WTC11 (cell line): Measurements from ENCODE around the gene PDPK1. TPM values are rescaled to one million over a fixed set of nuclear protein-coding genes. Genes with fewer than 3 reads are reported as not detected.

Experiments used
- ATAC-seq: fragments of 200-7000 bp; cut with Tn5 transposase; 2 replicates; pipeline ENCODE4 v1.10.0; 2021; ENCODE audit warnings: mild to moderate bottlenecking, moderate library complexity
- CTCF ChIA-PET: fragments of 300-600 bp; sonication (Branson Sonifier 250); formaldehyde crosslinking; loops from one replicate; lab custom pipeline; 2021; ENCODE audit warnings: antibody characterized with exemption; lab: Charles Lee
- POLR2A ChIA-PET: fragments of 350-600 bp; sonication (Branson Sonifier 250); formaldehyde crosslinking; loops from one replicate; lab custom pipeline; 2021; ENCODE audit warnings: antibody characterized with exemption; lab: Charles Lee
- DNase-seq: peaks from one replicate; pipeline ENCODE4 v3.0.0; 2021; ENCODE audit warnings: low spot score
- H3K27ac Mint-ChIP-seq: 2 replicates; pipeline ENCODE4 v1.8.0; 2021; ENCODE audit warnings: mixed read lengths
- H3K27me3 Mint-ChIP-seq: 2 replicates; pipeline ENCODE4 v1.8.0; 2021; ENCODE audit warnings: low read depth, mild to moderate bottlenecking, moderate library complexity, mixed read lengths
- H3K36me3 Mint-ChIP-seq: 2 replicates; pipeline ENCODE4 v1.8.0; 2021; ENCODE audit warnings: mixed read lengths
- H3K4me1 Mint-ChIP-seq: 2 replicates; pipeline ENCODE4 v1.8.0; 2022; ENCODE audit warnings: mixed read lengths
- H3K4me3 Mint-ChIP-seq: 2 replicates; pipeline ENCODE4 v1.8.0; 2021; ENCODE audit warnings: mild to moderate bottlenecking, moderate library complexity, mixed read lengths
- H3K9me3 Mint-ChIP-seq: 2 replicates; pipeline ENCODE4 v1.8.0; 2021; ENCODE audit warnings: mixed read lengths
- ARID4B ChIP-seq: sonication (generic); formaldehyde crosslinking; IDR thresholded peaks from 2 replicates; pipeline ENCODE4 v1.8.0; 2023; ENCODE audit warnings: missing genetic modification reagents, mild to moderate bottlenecking, borderline replicate concordance
- ATF3 ChIP-seq: sonication (generic); formaldehyde crosslinking; conservative IDR thresholded peaks from 2 replicates; pipeline ENCODE4 v1.8.1; 2022; ENCODE audit warnings: mild to moderate bottlenecking, missing genetic modification reagents
- CBFB ChIP-seq: sonication (generic); formaldehyde crosslinking; IDR thresholded peaks from 2 replicates; pipeline ENCODE4 v1.8.1; 2022; ENCODE audit warnings: mild to moderate bottlenecking, low read depth, missing genetic modification reagents
- E2F1 ChIP-seq: sonication (generic); formaldehyde crosslinking; IDR thresholded peaks from 2 replicates; pipeline ENCODE4 v1.8.0; 2022; ENCODE audit warnings: mild to moderate bottlenecking, missing genetic modification reagents
- FOXP1 ChIP-seq: sonication (generic); formaldehyde crosslinking; IDR thresholded peaks from 2 replicates; pipeline ENCODE4 v1.8.0; 2022; ENCODE audit warnings: missing genetic modification reagents, mild to moderate bottlenecking, moderate library complexity, borderline replicate concordance
- MXD4 ChIP-seq: fragments of 250-450 bp; sonication (Bioruptor Pico); IDR thresholded peaks from 2 replicates; pipeline ENCODE4 v1.8.0; 2021; ENCODE audit warnings: mild to moderate bottlenecking, moderate library complexity, borderline replicate concordance
- NFYB ChIP-seq: sonication (generic); formaldehyde crosslinking; conservative IDR thresholded peaks from 2 replicates; pipeline ENCODE4 v1.8.0; 2022; ENCODE audit warnings: low read depth, missing genetic modification reagents
- NR2C2 ChIP-seq: sonication (generic); formaldehyde crosslinking; IDR thresholded peaks from 2 replicates; pipeline ENCODE4 v1.8.0; 2022; ENCODE audit warnings: mild to moderate bottlenecking, missing genetic modification reagents
- SMAD4 ChIP-seq: sonication (generic); formaldehyde crosslinking; IDR thresholded peaks from 2 replicates; pipeline ENCODE4 v1.8.0; 2022; ENCODE audit warnings: mild to moderate bottlenecking, missing genetic modification reagents
- ZNF138 ChIP-seq: sonication (generic); formaldehyde crosslinking; conservative IDR thresholded peaks from 2 replicates; pipeline ENCODE4 v1.8.1; 2022; ENCODE audit warnings: mild to moderate bottlenecking, moderate library complexity, missing genetic modification reagents
- ZNF317 ChIP-seq: sonication (generic); formaldehyde crosslinking; IDR thresholded peaks from 2 replicates; pipeline ENCODE4 v1.8.1; 2023; ENCODE audit warnings: low read depth, mild to moderate bottlenecking, moderate library complexity, missing genetic modification reagents, borderline replicate concordance
- ZNF396 ChIP-seq: fragments of 250-450 bp; sonication (Bioruptor Pico); IDR thresholded peaks from 2 replicates; pipeline ENCODE4 v1.8.0; 2021; ENCODE audit warnings: mild to moderate bottlenecking, moderate library complexity, borderline replicate concordance
- ZNF416 ChIP-seq: fragments of 250-450 bp; sonication (Bioruptor Pico); IDR thresholded peaks from 2 replicates; pipeline ENCODE4 v1.9.0; 2021; ENCODE audit warnings: mild to moderate bottlenecking, inconsistent platforms
- ZNF423 ChIP-seq: fragments of 250-450 bp; sonication (Bioruptor Pico); IDR thresholded peaks from 2 replicates; pipeline ENCODE4 v2.1.2; 2022; ENCODE audit warnings: mild to moderate bottlenecking, moderate library complexity
- total RNA-seq: library from RNA; stranded (reverse); gene quantifications from 3 replicates; pipeline ENCODE4 v1.2.3, GENCODE V29; 2021
- TF ChIP-seq, protein P1 (sequence below): sonication (generic); formaldehyde crosslinking; IDR thresholded peaks from 2 replicates; pipeline ENCODE4 v1.8.0; 2022; ENCODE audit warnings: mild to moderate bottlenecking, missing genetic modification reagents
- TF ChIP-seq, protein P2 (sequence below): sonication (generic); formaldehyde crosslinking; IDR thresholded peaks from 2 replicates; pipeline ENCODE4 v1.8.1; 2023; ENCODE audit warnings: mild to moderate bottlenecking, missing genetic modification reagents
- TF ChIP-seq, protein P3 (sequence below): fragments of 250-450 bp; sonication (Bioruptor Pico); IDR thresholded peaks from 2 replicates; pipeline ENCODE4 v1.9.0; 2021; ENCODE audit warnings: mild to moderate bottlenecking
- TF ChIP-seq, protein P4 (sequence below): sonication (generic); formaldehyde crosslinking; IDR thresholded peaks from 2 replicates; pipeline ENCODE4 v1.8.1; 2023; ENCODE audit warnings: mild to moderate bottlenecking, missing genetic modification reagents
- TF ChIP-seq, protein P5 (sequence below): sonication (generic); formaldehyde crosslinking; IDR thresholded peaks from 2 replicates; pipeline ENCODE4 v1.8.1; 2022; ENCODE audit warnings: mild to moderate bottlenecking, moderate library complexity, missing genetic modification reagents

Gene PDPK1
- total RNA-seq, 1 experiment from 2014 or later: 31.4 TPM

DNA sequence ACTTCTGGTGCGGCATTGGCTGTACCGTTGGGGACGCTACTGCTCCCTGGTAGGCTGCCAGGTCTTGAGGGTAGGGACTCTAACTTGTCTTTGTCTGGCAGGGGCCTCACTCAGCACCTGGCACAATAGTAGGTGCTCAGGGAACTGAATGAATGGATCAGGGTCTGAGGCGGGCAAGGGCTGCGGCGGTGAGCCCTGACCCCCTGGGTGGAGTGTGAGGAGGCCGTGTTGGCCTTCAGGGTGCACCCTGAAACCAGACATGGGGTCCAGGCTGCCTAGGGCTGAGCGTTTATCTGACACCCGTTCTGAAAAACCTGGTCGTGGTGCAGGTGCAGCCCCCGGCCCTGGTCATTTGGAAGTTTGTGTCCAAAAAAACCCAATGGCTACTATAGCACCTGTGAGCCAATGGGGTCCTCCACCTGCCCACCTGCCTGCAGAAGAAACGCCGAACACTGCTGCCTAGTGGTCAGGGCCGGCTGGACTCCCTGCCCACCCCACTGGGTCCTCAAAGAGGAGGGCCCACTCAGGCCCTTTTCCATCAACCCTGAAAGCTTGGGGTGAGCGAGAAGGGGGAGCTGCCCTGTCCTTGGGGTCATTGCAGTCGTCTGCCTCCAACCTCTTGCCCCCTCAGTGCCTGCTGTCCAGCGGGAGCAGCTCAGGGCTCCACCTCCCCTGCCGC lies 29.0 kb upstream of the PDPK1 start:
- no peak for ATAC-seq
- Mint-ChIP-seq H3K4me3 (no peak overlapping the region), H3K27me3 (peaks cover 4% of the 10 kb centered on the region), H3K36me3 (no peaks in the 10 kb centered on the region), H3K4me1 (peaks cover 28% of the 10 kb centered on the region), H3K27ac (no peak overlapping the region), H3K9me3 (no peaks in the 10 kb centered on the region)
- DNase-seq: no peak
- ChIA-PET POLR2A (no interaction called here), CTCF (interaction anchor here (0.8 to 1.5 kb wide), 3 partner anchors 8 to 257 kb away, joined by 3 to 8 read pairs (median 3); partner anchors contain the start of genes CEMP1 and ECI1)
- TF ChIP-seq, protein P1, sequence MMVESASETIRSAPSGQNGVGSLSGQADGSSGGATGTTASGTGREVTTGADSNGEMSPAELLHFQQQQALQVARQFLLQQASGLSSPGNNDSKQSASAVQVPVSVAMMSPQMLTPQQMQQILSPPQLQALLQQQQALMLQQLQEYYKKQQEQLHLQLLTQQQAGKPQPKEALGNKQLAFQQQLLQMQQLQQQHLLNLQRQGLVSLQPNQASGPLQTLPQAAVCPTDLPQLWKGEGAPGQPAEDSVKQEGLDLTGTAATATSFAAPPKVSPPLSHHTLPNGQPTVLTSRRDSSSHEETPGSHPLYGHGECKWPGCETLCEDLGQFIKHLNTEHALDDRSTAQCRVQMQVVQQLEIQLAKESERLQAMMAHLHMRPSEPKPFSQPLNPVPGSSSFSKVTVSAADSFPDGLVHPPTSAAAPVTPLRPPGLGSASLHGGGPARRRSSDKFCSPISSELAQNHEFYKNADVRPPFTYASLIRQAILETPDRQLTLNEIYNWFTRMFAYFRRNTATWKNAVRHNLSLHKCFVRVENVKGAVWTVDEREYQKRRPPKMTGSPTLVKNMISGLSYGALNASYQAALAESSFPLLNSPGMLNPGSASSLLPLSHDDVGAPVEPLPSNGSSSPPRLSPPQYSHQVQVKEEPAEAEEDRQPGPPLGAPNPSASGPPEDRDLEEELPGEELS (CRISPR knock-in tag): no peak
- no peak for TF ChIP-seq MXD4
- no peak for TF ChIP-seq ZNF138
- TF ChIP-seq E2F1 (CRISPR knock-in tag): no peak
- no peak for TF ChIP-seq ATF3 (CRISPR knock-in tag)
- TF ChIP-seq CBFB: no peak
- TF ChIP-seq, protein P2, sequence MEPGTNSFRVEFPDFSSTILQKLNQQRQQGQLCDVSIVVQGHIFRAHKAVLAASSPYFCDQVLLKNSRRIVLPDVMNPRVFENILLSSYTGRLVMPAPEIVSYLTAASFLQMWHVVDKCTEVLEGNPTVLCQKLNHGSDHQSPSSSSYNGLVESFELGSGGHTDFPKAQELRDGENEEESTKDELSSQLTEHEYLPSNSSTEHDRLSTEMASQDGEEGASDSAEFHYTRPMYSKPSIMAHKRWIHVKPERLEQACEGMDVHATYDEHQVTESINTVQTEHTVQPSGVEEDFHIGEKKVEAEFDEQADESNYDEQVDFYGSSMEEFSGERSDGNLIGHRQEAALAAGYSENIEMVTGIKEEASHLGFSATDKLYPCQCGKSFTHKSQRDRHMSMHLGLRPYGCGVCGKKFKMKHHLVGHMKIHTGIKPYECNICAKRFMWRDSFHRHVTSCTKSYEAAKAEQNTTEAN (CRISPR knock-in tag): no peak
- no peak for TF ChIP-seq NFYB (CRISPR knock-in tag)
- TF ChIP-seq ARID4B (CRISPR knock-in tag): no peak
- TF ChIP-seq, protein P3, sequence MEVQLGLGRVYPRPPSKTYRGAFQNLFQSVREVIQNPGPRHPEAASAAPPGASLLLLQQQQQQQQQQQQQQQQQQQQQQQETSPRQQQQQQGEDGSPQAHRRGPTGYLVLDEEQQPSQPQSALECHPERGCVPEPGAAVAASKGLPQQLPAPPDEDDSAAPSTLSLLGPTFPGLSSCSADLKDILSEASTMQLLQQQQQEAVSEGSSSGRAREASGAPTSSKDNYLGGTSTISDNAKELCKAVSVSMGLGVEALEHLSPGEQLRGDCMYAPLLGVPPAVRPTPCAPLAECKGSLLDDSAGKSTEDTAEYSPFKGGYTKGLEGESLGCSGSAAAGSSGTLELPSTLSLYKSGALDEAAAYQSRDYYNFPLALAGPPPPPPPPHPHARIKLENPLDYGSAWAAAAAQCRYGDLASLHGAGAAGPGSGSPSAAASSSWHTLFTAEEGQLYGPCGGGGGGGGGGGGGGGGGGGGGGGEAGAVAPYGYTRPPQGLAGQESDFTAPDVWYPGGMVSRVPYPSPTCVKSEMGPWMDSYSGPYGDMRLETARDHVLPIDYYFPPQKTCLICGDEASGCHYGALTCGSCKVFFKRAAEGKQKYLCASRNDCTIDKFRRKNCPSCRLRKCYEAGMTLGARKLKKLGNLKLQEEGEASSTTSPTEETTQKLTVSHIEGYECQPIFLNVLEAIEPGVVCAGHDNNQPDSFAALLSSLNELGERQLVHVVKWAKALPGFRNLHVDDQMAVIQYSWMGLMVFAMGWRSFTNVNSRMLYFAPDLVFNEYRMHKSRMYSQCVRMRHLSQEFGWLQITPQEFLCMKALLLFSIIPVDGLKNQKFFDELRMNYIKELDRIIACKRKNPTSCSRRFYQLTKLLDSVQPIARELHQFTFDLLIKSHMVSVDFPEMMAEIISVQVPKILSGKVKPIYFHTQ (CRISPR knock-in tag): no peak
- TF ChIP-seq ZNF423 (CRISPR knock-in tag): no peak
- no peak for TF ChIP-seq NR2C2
- TF ChIP-seq ZNF317 (CRISPR knock-in tag): no peak
- TF ChIP-seq, protein P4, sequence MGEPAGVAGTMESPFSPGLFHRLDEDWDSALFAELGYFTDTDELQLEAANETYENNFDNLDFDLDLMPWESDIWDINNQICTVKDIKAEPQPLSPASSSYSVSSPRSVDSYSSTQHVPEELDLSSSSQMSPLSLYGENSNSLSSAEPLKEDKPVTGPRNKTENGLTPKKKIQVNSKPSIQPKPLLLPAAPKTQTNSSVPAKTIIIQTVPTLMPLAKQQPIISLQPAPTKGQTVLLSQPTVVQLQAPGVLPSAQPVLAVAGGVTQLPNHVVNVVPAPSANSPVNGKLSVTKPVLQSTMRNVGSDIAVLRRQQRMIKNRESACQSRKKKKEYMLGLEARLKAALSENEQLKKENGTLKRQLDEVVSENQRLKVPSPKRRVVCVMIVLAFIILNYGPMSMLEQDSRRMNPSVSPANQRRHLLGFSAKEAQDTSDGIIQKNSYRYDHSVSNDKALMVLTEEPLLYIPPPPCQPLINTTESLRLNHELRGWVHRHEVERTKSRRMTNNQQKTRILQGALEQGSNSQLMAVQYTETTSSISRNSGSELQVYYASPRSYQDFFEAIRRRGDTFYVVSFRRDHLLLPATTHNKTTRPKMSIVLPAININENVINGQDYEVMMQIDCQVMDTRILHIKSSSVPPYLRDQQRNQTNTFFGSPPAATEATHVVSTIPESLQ (CRISPR knock-in tag): no peak
- no peak for TF ChIP-seq ZNF416
- no peak for TF ChIP-seq SMAD4
- TF ChIP-seq FOXP1 (CRISPR knock-in tag): no peak
- TF ChIP-seq, protein P5, sequence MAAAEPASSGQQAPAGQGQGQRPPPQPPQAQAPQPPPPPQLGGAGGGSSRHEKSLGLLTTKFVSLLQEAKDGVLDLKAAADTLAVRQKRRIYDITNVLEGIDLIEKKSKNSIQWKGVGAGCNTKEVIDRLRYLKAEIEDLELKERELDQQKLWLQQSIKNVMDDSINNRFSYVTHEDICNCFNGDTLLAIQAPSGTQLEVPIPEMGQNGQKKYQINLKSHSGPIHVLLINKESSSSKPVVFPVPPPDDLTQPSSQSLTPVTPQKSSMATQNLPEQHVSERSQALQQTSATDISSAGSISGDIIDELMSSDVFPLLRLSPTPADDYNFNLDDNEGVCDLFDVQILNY (CRISPR knock-in tag): no peak
- no peak for TF ChIP-seq ZNF396 (CRISPR knock-in tag)
